ENCODE data around the gene SERTAD4. TPM values are rescaled to one million over a fixed set of nuclear protein-coding genes. Genes with fewer than 3 reads are reported as not detected.

SERTAD4 gene
- total and polyA plus RNA-seq, 2 experiments from 2014 or later: 2.8 to 3.0 TPM

GRCh38 chr1:210214573-210215409 is 17.8 kb upstream of the SERTAD4 start:
- no peaks in the 10 kb centered on the region for H4K20me1 ChIP-seq (ENCODE audit: insufficient read depth, poor library complexity, severe bottlenecking)
- TF ChIP-seq EZH2phosphoT487 (IDR thresholded peaks at IDR 0.05; ENCODE audit: low read depth, severe bottlenecking, unreplicated experiment): no peak
- TF ChIP-seq EZH2 (IDR thresholded peaks at IDR 0.05; ENCODE audit: borderline replicate concordance): no peak
- no peak for TF ChIP-seq CTCF (IDR thresholded peaks at IDR 0.05; ENCODE audit: poor library complexity)
- 68% methylated on average over 4 of the region's 4 CpGs for WGBS (ENCODE audit: low lambda C conversion rate, missing lambda C conversion rate)

GRCh38 chr1:210217482-210217881 is 15.1 kb upstream of the SERTAD4 start:
- H3K27me3 ChIP-seq: peaks cover 3% of the 10 kb centered on the region
- H3K4me3 ChIP-seq: no peak overlapping the region
- H3K79me2 ChIP-seq: no peaks in the 10 kb centered on the region
- DNase-seq (ENCODE audit: low spot score): no peak
- H3K4me1 ChIP-seq (ENCODE audit: insufficient read depth): peaks cover 1% of the 10 kb centered on the region
- TF ChIP-seq CTCF (IDR thresholded peaks at IDR 0.05; ENCODE audit: poor library complexity): no peak
- TF ChIP-seq EZH2 (IDR thresholded peaks at IDR 0.05; ENCODE audit: borderline replicate concordance): no peak
- TF ChIP-seq EZH2phosphoT487 (IDR thresholded peaks at IDR 0.05; ENCODE audit: low read depth, severe bottlenecking, unreplicated experiment): no peak
- no peaks in the 10 kb centered on the region for H3K36me3 ChIP-seq (replicated peaks; ENCODE audit: insufficient read depth, low read depth)
- H3K9me3 ChIP-seq (ENCODE audit: low read depth): no peaks in the 10 kb centered on the region
- no peaks in the 10 kb centered on the region for H3K9me2 ChIP-seq (replicated peaks; ENCODE audit: insufficient read depth)
- H3K27ac ChIP-seq: no peak overlapping the region
- no peak overlapping the region for H3K4me2 ChIP-seq
- H4K20me1 ChIP-seq (ENCODE audit: insufficient read depth, poor library complexity, severe bottlenecking): no peaks in the 10 kb centered on the region
- H2AFZ ChIP-seq: no peak overlapping the region
- WGBS (ENCODE audit: low lambda C conversion rate, missing lambda C conversion rate): 88% methylated on average over 5 of the region's 5 CpGs

More at GRCh38 chr1:210214573-210215409, 17.8 kb upstream of the SERTAD4 start:
- H2AFZ ChIP-seq: no peak overlapping the region
- H3K4me1 ChIP-seq (ENCODE audit: insufficient read depth): no peaks in the 10 kb centered on the region
- H3K27me3 ChIP-seq: peaks cover 3% of the 10 kb centered on the region
- no peaks in the 10 kb centered on the region for H3K79me2 ChIP-seq
- no peak overlapping the region for H3K4me3 ChIP-seq
- no peaks in the 10 kb centered on the region for H3K9me2 ChIP-seq (replicated peaks; ENCODE audit: insufficient read depth)
- H3K4me2 ChIP-seq: no peak overlapping the region
- H3K27ac ChIP-seq: no peak overlapping the region
- no peaks in the 10 kb centered on the region for H3K36me3 ChIP-seq (replicated peaks; ENCODE audit: insufficient read depth, low read depth)
- no peak for DNase-seq (ENCODE audit: low spot score)
- no peaks in the 10 kb centered on the region for H3K9me3 ChIP-seq (ENCODE audit: low read depth)

GRCh38 chr1:210218047-210218446 is 14.5 kb upstream of the SERTAD4 start:
- no peak overlapping the region for H3K4me3 ChIP-seq
- no peak overlapping the region for H3K4me2 ChIP-seq
- H3K9me3 ChIP-seq (ENCODE audit: low read depth): no peaks in the 10 kb centered on the region
- no peaks in the 10 kb centered on the region for H4K20me1 ChIP-seq (ENCODE audit: insufficient read depth, poor library complexity, severe bottlenecking)
- no peaks in the 10 kb centered on the region for H3K36me3 ChIP-seq (replicated peaks; ENCODE audit: insufficient read depth, low read depth)
- 83% methylated on average over 4 of the region's 4 CpGs for WGBS (ENCODE audit: low lambda C conversion rate, missing lambda C conversion rate)
- H3K79me2 ChIP-seq: no peaks in the 10 kb centered on the region
- H3K27me3 ChIP-seq: peaks cover 3% of the 10 kb centered on the region
- no peak overlapping the region for H2AFZ ChIP-seq
- no peaks in the 10 kb centered on the region for H3K9me2 ChIP-seq (replicated peaks; ENCODE audit: insufficient read depth)
- no peak overlapping the region for H3K27ac ChIP-seq
- TF ChIP-seq EZH2 (IDR thresholded peaks at IDR 0.05; ENCODE audit: borderline replicate concordance): no peak
- H3K4me1 ChIP-seq (ENCODE audit: insufficient read depth): peaks cover 7% of the 10 kb centered on the region
- DNase-seq (ENCODE audit: low spot score): no peak

- Histone ChIP-seq H3K36me3 (replicated peaks; ENCODE audit: insufficient read depth, low read depth) (no peaks in the 10 kb centered on the region), H4K20me1 (ENCODE audit: insufficient read depth, poor library complexity, severe bottlenecking) (no peaks in the 10 kb centered on the region), H3K4me2 (peak overlapping the region; percentile 50), H3K4me1 (ENCODE audit: insufficient read depth) (peaks cover 12% of the 10 kb centered on the region), H3K9me3 (ENCODE audit: low read depth) (no peaks in the 10 kb centered on the region), H3K27me3 (no peaks in the 10 kb centered on the region), H3K9me2 (replicated peaks; ENCODE audit: insufficient read depth) (no peaks in the 10 kb centered on the region), H2AFZ (peak overlapping the region; percentile 9), H3K4me3 (no peak overlapping the region), H3K27ac (peak overlapping the region; percentile 65), H3K79me2 (no peaks in the 10 kb centered on the region)
- DNase-seq (ENCODE audit: low spot score): peak; percentile 41
- 25% methylated on average over 6 of the region's 6 CpGs for WGBS (ENCODE audit: low lambda C conversion rate, missing lambda C conversion rate)
- TF ChIP-seq EZH2 (IDR thresholded peaks at IDR 0.05; ENCODE audit: borderline replicate concordance) (no peak), EZH2phosphoT487 (IDR thresholded peaks at IDR 0.05; ENCODE audit: low read depth, severe bottlenecking, unreplicated experiment) (no peak), CTCF (IDR thresholded peaks at IDR 0.05; ENCODE audit: poor library complexity) (no peak)
These were observed 10.1 kb upstream of the SERTAD4 start for GRCh38 chr1:210222340-210223006.

Measured in hepatocyte (in vitro differentiated cells).